GM12878 (cell line): ENCODE measurements around the gene ARHGAP15.

Experiments used
- BRCA1 ChIP-seq: IDR thresholded peaks from 2 replicates; pipeline ENCODE4 v1.6.1; 2011; ENCODE audit warnings: low read depth, low read length, improper control_type of control experiment
- CEBPB ChIP-seq, 2 experiments: fragments of 150-350 bp in 1 of 2; IDR thresholded peaks; 2 replicates each; pipeline ENCODE4 v1.6.1; 2012 to 2014; ENCODE audit warnings: low read depth in 2 of 2, low read length in 2 of 2, borderline replicate concordance in 1 of 2, inconsistent platforms in 1 of 2
- CREB1 ChIP-seq: IDR thresholded peaks from 2 replicates; pipeline ENCODE4 v1.6.1; 2012; ENCODE audit warnings: low read depth, mild to moderate bottlenecking, inconsistent platforms
- EZH2 ChIP-seq: IDR thresholded peaks from 2 replicates; pipeline ENCODE4 v1.6.1; 2012; ENCODE audit warnings: low read depth, mild to moderate bottlenecking, control low read depth, inconsistent platforms, low read length, borderline replicate concordance; ENCODE audit not compliant: control insufficient read depth
- FOXM1 ChIP-seq: IDR thresholded peaks from 2 replicates; pipeline ENCODE4 v1.6.1; 2012; ENCODE audit warnings: low read depth, mild to moderate bottlenecking, inconsistent platforms, low read length, moderate library complexity
- GABPA ChIP-seq: IDR thresholded peaks from 2 replicates; pipeline ENCODE4 v1.6.1; 2014; ENCODE audit warnings: antibody characterized with exemption, low read depth, mild to moderate bottlenecking, inconsistent platforms
- MEF2A ChIP-seq: IDR thresholded peaks from 2 replicates; pipeline ENCODE4 v1.6.1; 2011; ENCODE audit warnings: low read depth, mild to moderate bottlenecking, low read length, moderate library complexity; ENCODE audit not compliant: insufficient read depth
- NFIC ChIP-seq: IDR thresholded peaks from 2 replicates; pipeline ENCODE4 v1.6.1; 2012; ENCODE audit warnings: low read depth, mild to moderate bottlenecking, inconsistent platforms, low read length, moderate library complexity
- POLR2A ChIP-seq: IDR thresholded peaks from 2 replicates; pipeline ENCODE4 v1.6.1; 2011; ENCODE audit warnings: low read depth, mild to moderate bottlenecking, low read length
- RAD21 ChIP-seq: IDR thresholded peaks from 2 replicates; pipeline ENCODE4 v1.6.1; 2011; ENCODE audit warnings: mild to moderate bottlenecking, low read depth, low read length, moderate library complexity; ENCODE audit not compliant: insufficient read depth
- RFX5 ChIP-seq: IDR thresholded peaks from 2 replicates; pipeline ENCODE4 v1.6.1; 2011; ENCODE audit warnings: low read depth, low read length, improper control_type of control experiment
- TARDBP ChIP-seq: IDR thresholded peaks from 2 replicates; pipeline ENCODE4 v1.6.1; 2016; ENCODE audit warnings: borderline replicate concordance
- TCF12 ChIP-seq: IDR thresholded peaks from 2 replicates; pipeline ENCODE4 v1.6.1; 2011; ENCODE audit warnings: low read depth, mild to moderate bottlenecking, low read length

- TF ChIP-seq MEF2A (no peak), CEBPB (IDR thresholded peaks at IDR 0.05; ENCODE audit: borderline replicate concordance in 1 of 2, low read depth in 2 of 2, low read length in 2 of 2) (no peak), CREB1 (no peak), GABPA (no peak), EZH2 (no peak), POLR2A (no peak), NFIC (no peak), RAD21 (no peak), FOXM1 (no peak), RFX5 (no peak), BRCA1 (no peak), TARDBP (no peak), TCF12 (no peak)
These were observed 215.6 kb downstream of the ARHGAP15 start for GRCh38 chr2:143344780-143345179.
